Fibroblast of upper back skin (primary cell): Measurements from ENCODE around the gene ADAMTSL1.

Experiments used
- DNase-seq: peaks from one replicate; pipeline ENCODE4 v3.0.0-alpha.2; 2013

ADAMTSL1 gene

DNA sequence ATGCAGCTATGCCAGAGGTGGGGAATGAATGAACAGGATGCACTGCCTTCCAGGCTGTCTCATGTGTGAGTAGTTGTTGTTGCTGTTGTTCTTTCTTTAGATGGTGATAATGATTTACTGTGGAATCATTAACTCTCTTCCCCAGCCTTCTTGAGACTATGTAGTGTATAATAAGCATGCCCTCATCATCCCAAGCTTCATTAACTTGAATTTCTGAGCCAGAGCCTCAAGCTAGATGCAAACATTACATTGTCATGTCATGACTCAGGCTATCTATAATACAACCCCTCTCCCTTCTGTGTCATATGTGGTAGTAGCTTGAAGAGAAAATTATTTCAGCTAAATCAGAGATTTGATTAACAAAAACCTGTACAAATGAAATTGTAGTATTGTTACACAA lies 10.0 kb upstream of the ADAMTSL1 start:
- peak; percentile 68 for DNase-seq

DNA sequence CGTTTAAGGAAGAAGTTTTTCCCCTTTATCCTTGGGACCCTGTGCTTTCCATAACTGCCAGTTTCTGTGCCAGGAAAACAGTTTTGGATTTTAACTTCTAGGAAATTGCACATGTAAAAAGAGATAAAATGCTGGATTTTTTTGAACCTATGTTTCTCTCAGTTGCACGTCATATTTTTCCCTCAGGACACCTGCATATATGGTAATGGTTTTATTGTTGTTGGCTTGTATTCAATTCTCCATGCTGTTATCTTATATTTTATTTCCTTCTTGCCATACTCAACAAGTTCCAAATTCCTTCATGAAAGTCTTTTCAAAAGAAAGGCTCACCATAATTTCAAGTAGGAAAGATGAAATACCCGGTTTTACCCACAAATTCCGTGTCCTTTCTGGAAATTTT lies 7.9 kb upstream of the ADAMTSL1 start:
- no peak for DNase-seq

DNA sequence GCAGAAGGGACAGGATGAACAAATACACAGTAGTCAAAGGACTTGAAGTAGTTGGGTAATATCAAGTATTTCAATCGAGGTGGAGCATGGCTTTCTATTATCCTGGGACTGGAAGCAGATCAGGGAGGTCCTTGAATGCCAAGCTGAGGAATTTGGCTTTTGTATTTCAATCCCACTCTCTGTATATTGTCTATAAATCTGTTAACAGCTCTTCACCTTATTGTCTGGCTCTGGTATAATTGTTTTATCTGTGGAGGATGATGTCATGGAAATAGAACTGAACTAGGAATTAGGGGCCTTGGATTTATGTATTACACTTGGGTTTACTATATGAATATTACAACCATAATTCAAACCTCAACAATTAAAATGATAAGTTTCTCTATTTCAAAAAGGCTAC lies 6.3 kb upstream of the ADAMTSL1 start:
- no peak for DNase-seq

DNA sequence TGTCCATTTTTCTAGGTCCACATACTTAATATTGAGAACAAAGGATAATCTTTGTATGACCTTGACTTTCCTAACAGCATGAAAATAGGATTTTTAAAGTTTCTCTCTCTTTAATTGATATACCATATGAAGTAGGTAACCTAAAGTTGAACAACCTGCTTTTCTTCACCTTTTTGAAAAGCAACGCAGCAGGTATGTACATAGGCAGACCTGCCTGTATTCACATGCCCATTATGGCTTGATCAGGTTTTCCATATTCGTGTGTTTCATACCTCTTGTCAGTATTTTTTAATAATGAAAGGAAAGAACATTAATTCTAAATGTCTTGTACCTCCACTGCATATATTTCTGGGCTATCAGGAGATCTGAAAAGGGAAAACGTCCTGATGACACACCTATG lies 1.5 kb upstream of the ADAMTSL1 start:
- DNase-seq: no peak

DNA sequence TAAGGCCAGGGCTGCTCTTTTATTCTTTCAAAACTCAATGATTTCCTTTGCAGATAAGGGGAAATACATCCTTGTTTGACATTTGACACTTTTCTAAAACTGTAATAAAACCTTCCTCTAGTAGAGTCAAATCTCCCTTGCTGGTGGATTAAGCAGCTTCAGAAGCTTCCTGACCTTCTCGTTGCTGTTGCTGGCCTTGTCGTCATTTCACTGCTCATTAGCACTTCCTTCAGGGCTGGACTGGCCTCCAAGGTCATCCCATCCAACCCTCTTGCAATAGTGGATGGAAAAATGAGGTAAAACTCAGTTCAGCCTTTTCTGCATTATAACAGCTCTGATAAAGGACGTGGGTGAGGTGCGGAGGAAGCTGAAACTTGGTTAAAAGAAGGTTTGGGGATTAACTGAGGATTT lies 1.1 kb upstream of the ADAMTSL1 start:
- DNase-seq: no peak

DNA sequence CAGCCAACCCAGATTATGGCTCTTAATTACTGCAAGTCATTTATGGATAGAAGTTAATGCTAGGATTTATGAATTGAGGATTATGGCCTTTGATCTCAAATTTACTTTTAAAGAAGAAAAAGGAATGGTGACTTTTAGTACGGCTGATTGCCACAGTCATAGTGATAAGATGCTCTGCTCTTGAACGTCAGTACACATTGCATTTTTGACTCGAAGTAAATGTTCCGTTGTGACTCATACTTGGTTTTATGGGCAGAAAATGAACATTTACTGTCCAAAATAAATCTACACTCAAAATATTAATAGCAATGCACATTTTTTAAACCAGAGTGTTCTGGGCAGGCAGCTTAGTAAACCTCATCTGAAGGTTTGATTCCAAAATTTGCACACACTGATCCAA lies 830 bp downstream of the ADAMTSL1 start:
- peak; percentile 66 for DNase-seq

DNA sequence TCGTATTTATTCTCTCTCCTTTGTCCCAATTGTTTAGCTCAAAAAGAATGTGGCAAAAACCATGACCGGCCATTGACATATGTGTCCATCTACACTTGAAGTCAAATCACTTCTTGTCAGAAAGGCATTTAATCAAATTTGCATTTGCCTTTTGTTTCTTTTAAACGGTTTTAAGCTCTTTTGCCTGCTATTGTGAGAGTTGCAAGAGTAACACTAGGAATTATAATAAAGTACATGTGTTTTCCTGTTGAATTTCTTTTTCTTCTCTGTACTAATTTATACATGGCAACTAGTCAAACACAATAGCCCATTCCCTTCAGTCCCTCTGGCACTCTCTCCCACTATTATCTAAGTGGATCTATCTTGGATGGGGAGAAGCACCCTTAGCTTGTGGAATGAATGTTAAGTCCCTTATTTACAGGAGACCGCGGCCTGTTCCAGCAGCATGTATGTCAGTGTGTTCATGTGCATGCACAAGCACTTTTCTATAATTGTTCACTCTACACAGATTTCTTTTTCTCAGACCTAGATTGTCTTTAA lies 3.2 kb downstream of the ADAMTSL1 start:
- DNase-seq: peak; percentile 19

DNA sequence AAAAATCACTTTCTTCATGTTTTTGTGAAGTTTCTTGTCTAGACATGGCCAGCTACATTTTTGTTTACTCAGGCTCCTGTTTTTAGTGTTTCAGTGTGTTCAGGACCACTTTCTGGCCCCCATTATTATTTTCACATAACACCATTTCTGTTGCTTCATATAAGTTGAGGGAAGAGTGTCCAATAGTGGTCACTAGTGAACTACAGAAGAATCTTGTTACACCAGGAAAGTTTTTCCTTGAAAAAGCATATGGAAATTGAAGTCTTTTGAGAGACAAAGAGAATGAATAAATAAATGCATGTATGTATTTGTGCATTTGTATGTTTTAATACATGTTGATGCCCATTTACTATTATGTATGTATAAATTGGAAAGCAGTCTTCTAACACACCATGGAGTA lies 3.8 kb downstream of the ADAMTSL1 start:
- DNase-seq: peak; percentile 30

DNA sequence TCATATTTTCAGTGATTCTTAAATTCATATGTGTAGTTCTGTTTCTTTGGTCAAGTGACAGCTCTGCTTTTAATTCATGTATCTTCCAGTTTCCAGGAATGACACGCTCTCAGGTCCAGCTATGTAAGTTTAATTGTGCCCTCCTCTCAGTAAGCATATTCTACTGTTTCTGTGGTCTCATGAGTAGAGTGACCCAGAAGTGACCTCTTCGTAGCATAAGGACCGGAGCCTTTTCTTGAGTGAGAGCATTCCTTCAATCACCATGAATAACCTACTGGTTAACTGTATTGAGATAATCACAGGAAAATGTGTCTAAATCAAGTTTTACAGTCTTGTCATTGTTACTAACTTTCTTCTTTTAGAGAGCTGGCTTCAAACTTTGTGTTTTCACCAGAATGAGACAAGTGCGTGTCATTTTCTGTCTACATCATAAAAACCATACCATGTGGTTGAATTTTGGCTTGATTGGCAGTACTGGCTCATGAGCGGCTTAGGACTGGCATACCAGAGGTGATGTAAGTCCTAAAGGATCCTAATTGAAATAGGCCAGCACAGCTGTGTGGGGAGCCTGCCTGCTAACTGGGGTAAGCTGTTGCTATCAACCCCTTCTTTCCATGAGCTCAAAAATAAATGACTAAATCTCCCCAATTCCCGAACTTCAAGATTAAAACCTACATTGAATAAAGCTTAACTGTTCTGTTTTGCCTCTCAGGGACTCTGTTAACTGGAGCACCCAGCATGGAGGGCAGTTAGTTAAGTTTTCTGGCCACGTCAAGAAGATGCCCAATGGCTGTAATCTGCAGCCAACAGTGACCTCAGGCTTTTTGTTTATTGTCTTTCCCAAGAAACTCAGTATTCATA lies 4.8 kb downstream of the ADAMTSL1 start:
- peak; percentile 93 for DNase-seq

DNA sequence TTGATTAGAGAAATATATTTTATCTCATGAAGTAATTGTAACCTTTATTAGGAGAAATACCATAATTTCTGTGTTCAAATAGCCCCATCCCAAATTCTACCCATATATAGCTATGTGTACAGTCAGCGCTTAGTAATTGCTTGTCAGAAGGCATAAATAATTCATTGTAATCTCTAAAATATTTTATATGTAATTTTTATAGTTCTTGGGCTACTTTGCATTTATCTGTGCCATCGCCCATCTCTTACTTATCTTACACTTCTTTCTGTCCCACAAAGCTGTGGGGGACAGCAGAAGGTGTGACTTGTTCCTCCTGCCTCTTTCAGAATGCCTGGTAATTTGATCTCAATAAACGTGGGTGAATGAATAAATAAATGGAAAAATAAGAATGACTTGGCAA lies 5.5 kb downstream of the ADAMTSL1 start:
- peak; percentile 25 for DNase-seq

DNA sequence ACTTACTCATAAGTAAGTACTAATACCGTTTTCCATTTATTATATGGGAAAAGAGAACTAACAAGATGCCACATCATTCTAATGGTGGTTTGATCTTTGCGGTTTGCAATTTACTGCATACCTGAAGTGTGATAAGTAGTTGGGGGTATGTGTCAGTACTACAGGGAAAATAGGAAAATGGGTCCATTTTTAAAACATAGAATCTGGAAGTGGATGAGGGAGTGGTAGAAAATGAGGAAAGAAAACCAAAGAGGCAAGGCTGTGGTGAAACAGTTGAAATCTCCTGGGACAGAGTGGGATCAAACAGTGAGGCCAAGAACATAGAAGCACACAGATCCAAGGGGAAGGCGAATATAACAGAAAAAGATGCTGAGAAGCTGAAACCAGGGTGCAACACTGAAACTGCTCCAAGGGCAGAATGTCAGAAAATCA lies 6.7 kb downstream of the ADAMTSL1 start:
- peak; percentile 98 for DNase-seq

DNA sequence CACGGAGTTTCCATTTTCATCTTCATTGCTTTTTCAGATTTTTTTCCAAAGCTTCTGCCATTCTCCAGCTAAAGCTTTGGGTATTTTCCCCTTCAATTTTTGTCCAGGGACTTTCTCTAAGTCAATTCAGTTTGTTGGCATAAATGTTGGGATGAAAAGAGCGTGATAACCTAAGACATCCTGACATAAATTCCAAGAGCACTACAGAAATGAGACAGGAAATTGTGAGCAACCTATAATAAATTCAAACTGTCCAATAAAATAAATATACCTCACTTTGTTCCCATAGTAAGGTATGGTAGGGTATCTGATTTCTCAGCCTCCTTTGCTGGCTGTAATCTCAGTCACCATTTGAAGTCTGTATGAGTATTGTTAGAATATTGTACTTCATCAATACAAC lies 8.4 kb downstream of the ADAMTSL1 start:
- DNase-seq: no peak

DNA sequence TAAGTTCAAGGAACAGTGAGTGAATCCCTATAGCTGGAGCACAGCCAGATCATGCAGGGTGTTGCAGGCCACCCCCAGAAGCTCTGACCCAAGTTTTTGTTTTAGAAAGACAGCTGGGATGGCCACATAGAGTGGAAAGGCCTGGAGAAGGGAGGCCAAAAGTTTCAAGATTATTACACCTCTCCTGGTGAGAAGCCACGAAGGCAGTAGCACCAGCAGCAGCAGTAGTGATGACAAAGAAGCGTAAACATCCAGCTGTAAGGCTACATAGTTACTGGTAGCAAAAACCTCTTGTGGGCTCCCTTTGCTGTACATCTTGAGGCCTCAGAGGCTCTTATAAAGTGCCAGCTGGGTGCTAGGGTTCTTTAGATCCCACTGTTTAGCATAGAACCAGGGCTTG lies 11.8 kb downstream of the ADAMTSL1 start:
- peak; percentile 80 for DNase-seq

DNA sequence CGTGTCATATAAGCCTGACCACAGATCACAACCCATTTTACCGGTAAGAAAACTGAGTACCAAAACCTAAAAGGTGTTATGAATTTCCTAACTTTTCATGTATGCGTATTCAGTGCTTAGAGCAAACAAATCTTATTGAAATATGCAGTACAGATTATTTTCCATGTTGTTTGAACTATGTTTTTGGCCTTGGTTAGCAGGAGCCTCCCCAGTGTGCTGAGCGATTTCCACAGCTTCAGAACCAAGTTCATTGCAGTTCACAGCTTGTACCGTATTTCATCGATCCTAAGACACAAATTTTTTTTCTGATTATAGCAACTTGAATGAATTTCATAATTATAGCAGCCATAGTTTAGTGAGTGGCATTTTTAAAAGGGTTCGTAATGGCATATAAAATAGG lies 13.7 kb downstream of the ADAMTSL1 start:
- DNase-seq: no peak

DNA sequence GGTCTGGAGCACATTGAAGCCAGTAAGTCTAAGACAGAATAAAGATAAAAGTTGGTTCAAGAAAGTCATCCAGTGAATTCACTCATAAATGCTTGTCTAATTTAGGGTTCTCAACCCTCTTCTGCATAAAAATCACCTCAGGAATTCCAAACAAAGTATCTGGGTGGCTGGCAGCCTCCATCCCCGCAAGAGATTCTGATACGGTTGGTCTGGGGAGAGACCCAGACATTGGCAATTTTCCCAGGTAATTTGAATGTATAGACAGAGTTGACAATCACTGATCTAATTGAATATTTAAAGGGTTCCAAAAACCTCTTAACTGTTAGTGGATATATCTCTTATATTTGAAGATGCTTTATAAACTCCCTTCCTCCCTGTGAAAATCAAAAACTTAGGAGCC lies 14.9 kb downstream of the ADAMTSL1 start:
- peak; percentile 54 for DNase-seq

DNA sequence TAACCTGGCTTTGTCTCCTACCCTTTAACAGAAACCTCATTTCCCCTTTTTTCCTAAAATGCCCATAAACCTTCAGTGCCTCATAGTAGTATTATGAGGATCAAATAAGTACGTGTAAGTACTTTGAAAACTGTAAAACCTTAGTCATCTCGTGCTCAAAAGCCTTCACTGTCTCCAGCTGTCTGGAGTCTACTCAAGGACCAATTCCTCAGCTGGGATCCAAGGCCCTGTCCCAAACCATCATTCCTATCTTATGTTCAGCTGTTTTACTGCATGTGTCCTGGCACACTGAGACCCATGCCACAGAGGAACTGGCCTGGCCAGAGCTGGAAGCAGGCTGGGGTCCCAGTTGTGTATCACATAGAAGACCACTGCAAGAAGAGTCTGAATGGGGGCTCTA lies 15.9 kb downstream of the ADAMTSL1 start:
- DNase-seq: peak; percentile 87

DNA sequence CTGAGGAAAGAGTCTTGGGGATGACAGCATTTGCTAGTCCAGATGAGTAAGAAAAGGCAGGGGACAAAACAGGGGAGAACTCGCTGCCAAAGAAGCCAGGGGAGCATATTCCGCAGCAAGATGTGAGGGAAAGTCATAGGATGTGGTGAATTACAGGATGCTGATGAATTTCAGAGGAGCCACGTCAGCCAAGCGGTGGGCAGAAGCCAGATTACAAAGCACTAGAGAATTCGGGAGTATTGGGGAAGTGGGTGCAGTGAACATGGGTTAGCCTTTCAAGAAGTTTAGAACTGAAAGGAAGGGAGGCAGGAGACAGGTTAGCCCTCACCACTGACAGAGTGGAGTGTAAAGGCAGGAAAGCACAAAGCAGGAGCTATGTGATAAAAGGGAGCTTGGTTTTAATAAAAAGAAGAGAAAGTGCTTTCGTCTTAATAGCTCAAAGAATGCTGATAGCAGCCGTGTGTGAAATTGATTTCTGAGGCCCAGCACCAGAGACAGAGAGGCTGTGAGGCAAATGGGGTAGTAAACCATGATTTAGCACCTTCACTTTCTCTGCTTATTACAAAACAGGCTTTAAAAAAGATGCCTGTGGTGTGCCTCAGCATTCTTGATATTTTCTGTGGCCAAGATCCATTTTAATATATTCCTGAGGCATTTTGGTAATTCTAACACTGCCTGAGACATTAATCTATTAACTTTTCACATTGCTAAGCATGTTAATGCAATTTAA lies 16.9 kb downstream of the ADAMTSL1 start:
- DNase-seq: peak; percentile 100

DNA sequence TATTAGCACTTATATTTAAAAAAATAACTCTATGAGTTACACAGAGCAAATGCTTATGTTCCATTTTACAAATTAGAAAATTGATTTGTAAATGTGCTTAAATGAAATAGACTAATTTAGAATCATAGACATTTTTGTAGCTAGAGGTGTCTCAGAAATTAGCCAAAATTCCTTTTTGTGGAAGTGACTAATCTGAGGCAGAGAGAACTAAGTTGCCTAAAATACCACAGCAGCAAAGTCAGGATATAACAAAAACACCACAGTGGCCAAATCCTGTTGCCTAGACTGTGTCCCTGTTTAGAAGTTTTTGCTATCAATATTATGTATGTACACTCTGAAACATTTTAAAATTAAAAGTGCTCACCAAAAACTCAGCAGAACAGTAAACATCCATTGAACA lies 18.7 kb downstream of the ADAMTSL1 start:
- no peak for DNase-seq

DNA sequence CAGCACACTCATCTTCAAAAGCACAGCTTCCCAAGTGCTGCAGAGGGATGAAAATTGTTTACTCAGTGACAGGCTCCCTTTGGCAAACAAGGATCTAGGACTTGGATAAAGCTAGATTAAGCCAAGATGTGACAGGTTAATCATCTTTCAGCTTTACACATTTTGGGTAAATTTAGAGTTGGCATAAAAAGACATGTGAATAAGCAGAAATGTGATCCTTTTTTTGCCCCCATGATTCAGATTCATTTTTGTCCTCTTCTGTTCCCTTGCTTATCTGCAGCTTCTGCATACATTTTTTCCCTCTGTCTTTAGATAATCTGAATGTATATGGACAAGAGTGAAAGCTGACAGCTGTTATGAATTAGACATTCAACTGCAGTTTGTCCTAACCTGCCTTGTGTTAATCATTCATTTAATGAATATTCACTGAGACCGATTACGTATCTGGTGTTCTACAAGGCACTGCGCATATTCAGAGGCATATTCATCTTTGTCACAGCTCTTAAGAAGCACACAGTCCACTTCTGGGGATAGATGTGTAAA lies 19.6 kb downstream of the ADAMTSL1 start:
- peak; percentile 70 for DNase-seq

DNA sequence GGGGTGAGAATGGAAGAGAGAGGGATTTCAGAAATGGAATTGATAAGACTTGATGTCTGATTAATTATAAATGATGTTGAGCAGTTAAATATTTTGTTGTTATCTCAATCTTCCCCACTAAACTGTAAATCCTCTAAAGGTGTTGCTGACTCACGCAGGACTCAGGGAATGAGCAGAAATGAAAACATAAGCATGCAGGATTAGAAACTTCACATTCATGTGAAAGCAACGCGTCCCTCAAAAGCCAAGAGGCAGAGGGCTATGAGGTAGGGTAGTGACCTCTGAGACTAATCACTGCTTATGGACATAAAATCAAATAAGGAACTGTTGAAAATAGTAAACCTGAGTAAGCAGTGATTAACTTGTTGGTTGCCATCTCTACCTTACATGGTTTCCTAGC lies 21.1 kb downstream of the ADAMTSL1 start:
- no peak for DNase-seq

DNA sequence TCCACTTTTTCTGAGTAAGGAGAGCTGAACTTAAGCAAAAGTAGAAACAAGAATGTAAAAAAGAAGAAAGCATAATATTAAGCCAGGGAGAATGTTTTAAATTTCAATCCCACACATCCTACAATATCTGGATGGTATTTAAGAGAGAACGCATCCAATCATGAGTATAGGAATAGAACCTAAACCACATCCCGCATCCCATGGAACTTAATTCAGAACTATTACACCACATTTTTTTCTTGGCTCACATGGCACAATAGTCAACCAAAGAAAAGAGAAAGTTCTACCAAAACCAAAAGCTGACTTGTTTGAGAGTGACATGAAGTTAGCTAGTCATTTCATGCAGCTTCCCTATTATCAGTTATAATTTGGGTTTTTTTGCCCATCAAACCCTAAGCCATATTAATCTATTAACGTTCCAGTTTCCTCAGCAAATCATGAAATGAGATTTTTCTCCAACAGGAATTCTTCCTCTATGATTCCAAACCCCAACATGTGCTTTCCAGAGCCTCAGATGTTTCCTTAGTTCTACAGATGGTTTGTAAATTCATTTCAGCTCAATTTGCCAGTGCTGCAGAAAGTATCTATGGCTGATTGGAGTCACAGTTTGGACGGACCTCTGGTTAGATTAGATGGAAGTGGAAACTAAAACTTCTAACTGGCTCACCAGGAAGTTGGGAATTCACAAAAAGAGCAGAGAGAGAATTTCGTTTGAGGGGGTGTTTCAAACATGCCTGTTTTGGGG lies 22.5 kb downstream of the ADAMTSL1 start:
- no peak for DNase-seq

DNA sequence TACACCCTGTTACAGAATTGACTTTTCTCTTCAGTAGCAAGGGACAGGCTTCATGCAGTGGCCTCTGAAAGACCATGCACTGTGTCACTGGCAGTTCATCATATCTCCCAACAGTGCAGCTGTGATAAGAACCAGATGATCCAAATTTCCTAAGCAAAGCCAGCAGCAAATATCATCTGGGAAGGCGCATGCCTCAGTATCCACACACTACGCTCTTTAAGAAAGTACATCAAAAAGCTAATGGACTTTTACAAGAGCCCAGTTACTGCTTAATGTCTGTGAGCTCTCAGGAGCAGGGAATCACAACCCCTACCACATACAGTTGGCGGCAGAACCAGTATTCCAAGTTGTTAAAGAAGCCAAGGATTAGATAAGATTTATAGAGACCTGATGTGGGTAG lies 25.1 kb downstream of the ADAMTSL1 start:
- no peak for DNase-seq

DNA sequence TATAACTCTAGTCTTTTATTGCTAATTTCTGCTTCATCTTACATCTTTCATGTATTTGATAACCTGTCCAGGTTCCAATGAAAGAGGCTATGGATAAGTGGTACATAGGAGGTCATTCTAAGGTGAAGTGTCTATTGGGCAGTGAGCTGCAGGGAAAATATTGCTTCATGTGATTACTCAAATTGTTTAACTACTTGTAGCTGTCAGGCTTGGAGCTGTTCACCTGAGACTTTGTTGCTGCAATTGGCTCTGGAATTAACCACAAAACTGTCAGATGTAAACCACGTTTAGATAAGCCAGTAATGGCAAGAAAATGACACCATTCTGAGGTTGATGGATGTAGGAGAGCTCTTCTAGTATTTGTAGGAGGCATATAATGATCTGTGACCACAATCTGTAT lies 26.0 kb downstream of the ADAMTSL1 start:
- DNase-seq: peak; percentile 67
